B cell (primary cell): Measurements from ENCODE around the gene MX1. TPM values are rescaled to one million over a fixed set of nuclear protein-coding genes. Genes with fewer than 3 reads are reported as not detected.

Experiments used
- ATAC-seq: fragments of 200-7000 bp; cut with Tn5 transposase; one replicate; pipeline ENCODE4 v1.10.0; 2021; ENCODE audit warnings: low read depth, mild to moderate bottlenecking, moderate number of reproducible peaks, moderate library complexity
- CTCF ChIA-PET: fragments of 350-600 bp; sonication (Branson Sonifier 250); formaldehyde crosslinking; loops from one replicate; lab custom pipeline; 2021; ENCODE audit warnings: antibody characterized with exemption, inconsistent platforms; lab: Charles Lee
- POLR2A ChIA-PET: fragments of 350-600 bp; sonication (Branson Sonifier 250); formaldehyde crosslinking; loops from one replicate; lab custom pipeline; 2021; ENCODE audit warnings: antibody characterized with exemption; lab: Charles Lee
- DNase-seq: peaks from one replicate; pipeline ENCODE4 v3.0.0; 2013
- H2AFZ ChIP-seq: 2 replicates; pipeline ENCODE4 v1.6.1; 2012; ENCODE audit warnings: mild to moderate bottlenecking, low read depth, low read length; ENCODE audit not compliant: insufficient read depth, poor library complexity, severe bottlenecking
- H3K27ac ChIP-seq, 2 donors: 1 replicate in 1 of 2; 2 replicates in 1 of 2; pipeline ENCODE4 v1.5.1; 2012 to 2013; ENCODE audit warnings: low read length in 2 of 2, mild to moderate bottlenecking in 2 of 2, moderate library complexity in 1 of 2
- H3K27me3 ChIP-seq, 4 experiments: fragments of 200-600 bp in 1 of 4; sonication (generic) in 1 of 4; replicated peaks in 1 of 4; 1 replicate in 2 of 4; 2 replicates in 2 of 4; pipeline versions ENCODE4 v1.6.1 to v1.7.0; 2013 to 2016; ENCODE audit warnings: low read length in 3 of 4, mild to moderate bottlenecking in 2 of 4, mixed read lengths in 1 of 4, moderate library complexity in 1 of 4; ENCODE audit not compliant: insufficient read depth in 4 of 4, control insufficient read depth in 3 of 4; ENCODE audit errors: control extremely low read depth in 1 of 4
- H3K36me3 ChIP-seq, 2 experiments: replicated peaks in 1 of 2; 1 replicate in 1 of 2; 2 replicates in 1 of 2; pipeline versions ENCODE4 v1.6.1 to v1.7.1; 2013; ENCODE audit warnings: low read length in 1 of 2; ENCODE audit not compliant: insufficient read depth in 2 of 2, control insufficient read depth in 1 of 2; ENCODE audit errors: control extremely low read depth in 1 of 2, extremely low read depth in 1 of 2
- H3K4me1 ChIP-seq, 2 donors: fragments of 200-600 bp in 1 of 2; sonication (generic) in 1 of 2; 1 replicate in 1 of 2; 2 replicates in 1 of 2; pipeline versions ENCODE4 v1.5.1 to v1.6.1; 2013 to 2017; ENCODE audit warnings: low read length in 2 of 2; ENCODE audit not compliant: control insufficient read depth in 2 of 2, insufficient read depth in 2 of 2
- H3K4me2 ChIP-seq: replicated peaks from 2 replicates; pipeline ENCODE3; 2012; ENCODE audit warnings: mild to moderate bottlenecking, low read depth, low read length; ENCODE audit not compliant: poor library complexity, severe bottlenecking
- H3K4me3 ChIP-seq, 5 experiments: fragments of 200-600 bp in 1 of 5; sonication (generic) in 1 of 5; 1 replicate in 3 of 5; 2 replicates in 2 of 5; pipeline versions ENCODE4 v1.5.1 to v1.7.0; 2011 to 2016; ENCODE audit warnings: low read length in 4 of 5, mild to moderate bottlenecking in 4 of 5, low read depth in 2 of 5, control low read depth in 1 of 5, moderate library complexity in 1 of 5; ENCODE audit not compliant: insufficient read depth in 1 of 5; ENCODE audit errors: control extremely low read depth in 1 of 5, extremely low read depth in 1 of 5
- H3K79me2 ChIP-seq: fragments of 200-600 bp; sonication (generic); one replicate; pipeline ENCODE4 v1.6.0; 2016; ENCODE audit warnings: low read length; ENCODE audit not compliant: control insufficient read depth, insufficient read depth
- H3K9ac ChIP-seq: fragments of 200-600 bp; sonication (generic); 2 replicates; pipeline ENCODE4 v1.6.1; 2017; ENCODE audit warnings: mild to moderate bottlenecking, low read length, moderate library complexity
- H3K9me3 ChIP-seq, 3 donors: one replicate each; pipeline versions ENCODE4 v1.6.1 to v1.7.1; 2013; ENCODE audit warnings: low read length in 2 of 3; ENCODE audit not compliant: control insufficient read depth in 2 of 3, insufficient read depth in 1 of 3; ENCODE audit errors: control extremely low read depth in 1 of 3
- H4K20me1 ChIP-seq: 2 replicates; pipeline ENCODE4 v1.6.0; 2012; ENCODE audit warnings: mild to moderate bottlenecking, low read length; ENCODE audit not compliant: insufficient read depth, control insufficient read depth, poor library complexity, severe bottlenecking
- H3K27ac Mint-ChIP-seq: one replicate; pipeline ENCODE4 v1.8.0; 2021; ENCODE audit warnings: mixed read lengths
- H3K27me3 Mint-ChIP-seq: one replicate; pipeline ENCODE4 v1.8.0; 2021; ENCODE audit warnings: mixed read lengths
- H3K4me1 Mint-ChIP-seq: one replicate; pipeline ENCODE4 v1.8.0; 2021; ENCODE audit warnings: mixed read lengths
- H3K4me3 Mint-ChIP-seq: one replicate; pipeline ENCODE4 v1.8.0; 2021; ENCODE audit warnings: mixed read lengths
- H3K9me3 Mint-ChIP-seq: one replicate; pipeline ENCODE4 v1.8.0; 2022; ENCODE audit warnings: mixed read lengths; ENCODE audit not compliant: insufficient read depth
- EZH2 ChIP-seq: IDR thresholded peaks from 2 replicates; pipeline ENCODE4 v1.6.1; 2012; ENCODE audit warnings: borderline replicate concordance, low read depth, mild to moderate bottlenecking, moderate library complexity, low read length; ENCODE audit not compliant: insufficient read depth, poor library complexity, severe bottlenecking
- WGBS: methylation state at CpG from one replicate; pipeline ENCODE4 v1.1.5; 2013; ENCODE audit warnings: missing lambda C conversion rate; ENCODE audit not compliant: insufficient coverage; 5-methylcytosine and 5-hydroxymethylcytosine counted together
- intact Hi-C: fragments of 100-400 bp; cut with micrococcal nuclease; formaldehyde crosslinking; loops from one replicate; pipeline ENCODE4 v1.10.0; 2022
- polyA plus RNA-seq: library from polyadenylated mRNA; depleted of rRNA; stranded (reverse); fragments of >200 nt; gene quantifications from 2 replicates; pipeline ENCODE4 v1.2.3, GENCODE V29; 2012
- total RNA-seq, 2 donors: library from RNA; stranded (reverse); fragments of 120-200 nt in 1 of 2; gene quantifications; 1 replicate in 1 of 2; 2 replicates in 1 of 2; pipeline versions ENCODE4 v1.2.3 to v1.2.4, GENCODE V29; 2013 to 2022
- TF ChIP-seq, protein P1 (sequence below): fragments of 200-600 bp; IDR thresholded peaks from one replicate; pipeline ENCODE4 v1.8.0; 2022; ENCODE audit warnings: antibody characterized with exemption, mild to moderate bottlenecking

Gene MX1
- total and polyA plus RNA-seq, 2 donors (not counting 1 experiment from before 2014, with no cell fraction given): 57.6 to 62.9 TPM

DNA sequence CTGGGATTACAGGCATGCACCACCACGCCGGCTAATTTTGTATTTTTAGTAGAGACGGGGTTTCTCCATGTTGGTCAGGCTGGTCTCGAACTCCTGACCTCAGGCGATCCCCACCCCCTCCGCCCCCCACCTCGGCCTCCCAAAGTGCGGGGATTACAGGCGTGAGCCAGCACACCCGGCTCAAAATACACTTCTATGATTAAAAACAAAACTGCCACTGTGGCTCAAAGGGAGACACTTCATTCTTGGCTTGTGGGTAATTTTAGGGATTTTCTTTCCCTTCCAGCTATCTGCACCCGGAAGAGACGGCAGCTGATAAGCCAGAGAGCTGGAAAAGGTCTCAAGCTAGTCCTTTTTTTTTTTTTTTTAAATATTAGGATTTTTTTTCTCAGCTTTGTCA, 57.4 kb downstream of the MX1 start:
- intact Hi-C loops: no loop called here
- ChIA-PET POLR2A (no interaction called here), CTCF (no interaction called here)
- no peak for TF ChIP-seq EZH2
- TF ChIP-seq, protein P1, sequence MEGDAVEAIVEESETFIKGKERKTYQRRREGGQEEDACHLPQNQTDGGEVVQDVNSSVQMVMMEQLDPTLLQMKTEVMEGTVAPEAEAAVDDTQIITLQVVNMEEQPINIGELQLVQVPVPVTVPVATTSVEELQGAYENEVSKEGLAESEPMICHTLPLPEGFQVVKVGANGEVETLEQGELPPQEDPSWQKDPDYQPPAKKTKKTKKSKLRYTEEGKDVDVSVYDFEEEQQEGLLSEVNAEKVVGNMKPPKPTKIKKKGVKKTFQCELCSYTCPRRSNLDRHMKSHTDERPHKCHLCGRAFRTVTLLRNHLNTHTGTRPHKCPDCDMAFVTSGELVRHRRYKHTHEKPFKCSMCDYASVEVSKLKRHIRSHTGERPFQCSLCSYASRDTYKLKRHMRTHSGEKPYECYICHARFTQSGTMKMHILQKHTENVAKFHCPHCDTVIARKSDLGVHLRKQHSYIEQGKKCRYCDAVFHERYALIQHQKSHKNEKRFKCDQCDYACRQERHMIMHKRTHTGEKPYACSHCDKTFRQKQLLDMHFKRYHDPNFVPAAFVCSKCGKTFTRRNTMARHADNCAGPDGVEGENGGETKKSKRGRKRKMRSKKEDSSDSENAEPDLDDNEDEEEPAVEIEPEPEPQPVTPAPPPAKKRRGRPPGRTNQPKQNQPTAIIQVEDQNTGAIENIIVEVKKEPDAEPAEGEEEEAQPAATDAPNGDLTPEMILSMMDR: no peak
- Mint-ChIP-seq H3K27me3 (peaks cover 23% of the 10 kb centered on the region), H3K9me3 (no peaks in the 10 kb centered on the region), H3K27ac (no peak overlapping the region), H3K4me1 (peaks cover 6% of the 10 kb centered on the region), H3K4me3 (no peak overlapping the region)
- Histone ChIP-seq H3K4me3 (no peak overlapping the region), H3K9me3 (no peaks in the 10 kb centered on the region), H3K27ac (no peak overlapping the region), H4K20me1 (no peaks in the 10 kb centered on the region), H3K27me3 (peaks cover 0 to 5% (median 2%) of the 10 kb centered on the region in 4 experiments), H3K4me2 (no peak overlapping the region), H3K79me2 (no peaks in the 10 kb centered on the region), H3K4me1 (no peaks in the 10 kb centered on the region), H2AFZ (no peak overlapping the region), H3K9ac (no peak overlapping the region), H3K36me3 (no peaks in the 10 kb centered on the region)
- WGBS: no CpG with 5 or more reads among the region's 12 CpGs
- no peak for ATAC-seq
- no peak for DNase-seq

DNA sequence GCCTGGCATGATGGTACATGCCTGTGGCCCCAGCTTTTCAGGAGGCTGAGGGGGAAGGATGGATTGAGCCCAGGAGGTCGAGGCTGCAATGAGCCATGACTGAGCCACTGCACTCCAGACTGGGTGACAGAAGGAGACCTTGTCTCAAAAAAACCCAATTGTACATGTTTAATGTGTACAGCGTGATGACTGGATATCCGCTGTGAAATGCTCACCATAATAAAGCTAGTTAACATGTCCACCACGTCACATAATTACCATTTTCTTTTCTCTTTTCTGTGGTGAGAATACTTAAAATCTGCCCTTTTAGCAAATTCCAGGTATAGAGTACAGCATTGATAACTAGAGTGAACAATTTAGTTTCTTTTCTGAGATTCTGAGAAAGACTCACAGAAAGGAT, 57.9 kb downstream of the MX1 start:
- no peak overlapping the region for H3K9ac ChIP-seq
- Mint-ChIP-seq H3K27me3 (peaks cover 23% of the 10 kb centered on the region), H3K4me3 (no peak overlapping the region), H3K27ac (no peak overlapping the region), H3K9me3 (no peaks in the 10 kb centered on the region), H3K4me1 (peaks cover 6% of the 10 kb centered on the region)
- no peak overlapping the region for H3K4me2 ChIP-seq
- H3K9me3 ChIP-seq: no peaks in the 10 kb centered on the region
- no peak overlapping the region for H3K27ac ChIP-seq
- TF ChIP-seq EZH2: no peak
- TF ChIP-seq, protein P1: no peak
- no peaks in the 10 kb centered on the region for H4K20me1 ChIP-seq
- peaks cover 0 to 5% (median 2%) of the 10 kb centered on the region in 4 experiments for H3K27me3 ChIP-seq
- DNase-seq (no peak), ATAC-seq (no peak)
- ChIA-PET CTCF (no interaction called here), POLR2A (no interaction called here)
- no peak overlapping the region for H3K4me3 ChIP-seq
- no peaks in the 10 kb centered on the region for H3K4me1 ChIP-seq
- WGBS: 100% methylated on average over 1 of the region's 4 CpGs
- H3K79me2 ChIP-seq: no peaks in the 10 kb centered on the region
- intact Hi-C loops: no loop called here
- no peak overlapping the region for H2AFZ ChIP-seq
- H3K36me3 ChIP-seq: no peaks in the 10 kb centered on the region
